Measurements from ENCODE around the gene SOAT1. TPM values are rescaled to one million over a fixed set of nuclear protein-coding genes. Genes with fewer than 3 reads are reported as not detected.

Gene SOAT1
- total and polyA plus RNA-seq, 2 of the 4 experiments (the other 2 are of a cell fraction) = 19.5 to 19.8 TPM

DNA sequence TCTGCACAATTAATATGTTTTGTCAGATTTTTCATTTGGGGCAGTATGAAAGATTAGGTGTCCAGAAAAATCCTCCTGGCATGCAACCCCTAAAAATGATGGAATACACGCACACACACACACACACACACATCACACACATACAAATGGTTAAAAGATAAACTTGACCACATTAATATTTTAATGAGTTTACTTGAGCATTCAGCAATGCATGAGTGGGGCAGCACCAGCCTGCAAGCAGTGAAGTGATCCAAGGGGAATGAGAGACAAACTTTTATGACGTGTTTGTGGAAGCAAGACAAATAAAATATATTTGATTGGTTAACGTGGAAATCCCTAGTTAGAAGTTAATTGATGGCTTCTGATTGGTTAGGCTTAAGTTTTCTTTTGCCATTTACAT is 29.1 kb upstream of the SOAT1 start:
- DNase-seq = no peak
- Histone ChIP-seq H2AK5ac (ENCODE audit: low read depth, low read length) (no peak overlapping the region), H4K5ac (ENCODE audit: low read depth, low read length) (no peak overlapping the region), H4K91ac (ENCODE audit: insufficient read depth, low read depth, low read length) (no peak overlapping the region), H3K4me2 (ENCODE audit: low read depth, low read length) (no peak overlapping the region), H2AK9ac (replicated peaks; ENCODE audit: low read depth, low read length, poor library complexity) (no peak overlapping the region), H3K27me3 (ENCODE audit: control insufficient read depth, insufficient read depth, low read length) (0 out of 2 replicates have a peak, but pooled peaks cover 2% of the 10 kb centered on the region), H3K36me3 (ENCODE audit: control insufficient read depth, insufficient read depth, low read length) (no peaks in the 10 kb centered on the region), H2AFZ (replicated peaks; ENCODE audit: low read length, poor library complexity) (no peak overlapping the region), H3K56ac (ENCODE audit: extremely low read depth, insufficient read depth, low read length) (no peak overlapping the region), H4K8ac (ENCODE audit: low read depth in 2 of 2, low read length in 2 of 2) (no peak overlapping the region), H3K27ac (ENCODE audit: insufficient read depth, low read length) (no peak overlapping the region), H3K9me1 (ENCODE audit: insufficient read depth, low read length) (no peaks in the 10 kb centered on the region), H3K23ac (ENCODE audit: low read depth, low read length) (no peak overlapping the region), H3K9me3 (ENCODE audit: control insufficient read depth, insufficient read depth, low read length) (no peaks in the 10 kb centered on the region), H3K14ac (replicated peaks; ENCODE audit: low read depth, low read length) (no peak overlapping the region), H2BK120ac (ENCODE audit: low read depth, low read length) (no peak overlapping the region), H2BK15ac (ENCODE audit: low read depth, low read length) (no peak overlapping the region), H3K18ac (ENCODE audit: low read depth, low read length) (no peak overlapping the region), H3K4me1 (ENCODE audit: control insufficient read depth, insufficient read depth, low read length) (no peaks in the 10 kb centered on the region), H3K4ac (ENCODE audit: low read depth, low read length) (no peak overlapping the region), H2BK5ac (ENCODE audit: low read depth, low read length, poor library complexity, severe bottlenecking) (no peak overlapping the region), H4K20me1 (ENCODE audit: insufficient read depth, low read length) (no peaks in the 10 kb centered on the region), H3K79me1 (ENCODE audit: low read depth in 1 of 2, low read length in 2 of 2) (no peaks in the 10 kb centered on the region), H3K4me3 (ENCODE audit: insufficient read depth, low read depth, low read length) (no peak overlapping the region), H3K9ac (ENCODE audit: low read depth, low read length) (no peak overlapping the region), H2BK20ac (ENCODE audit: low read depth, low read length) (no peak overlapping the region)
- in situ Hi-C loops (cut with MboI; ENCODE audit: low sequenced_read_pairs) (loop anchor here (25.0 kb wide), 1 partner anchor 323 kb away; the partner anchor contains the start of genes NPHS2 and TDRD5), dilution Hi-C loops (cut with HindIII; ENCODE audit: low sequenced_read_pairs, unreplicated experiment) (no loop called here), intact Hi-C loops (cut with micrococcal nuclease) (no loop called here)
- no peak for ATAC-seq (ENCODE audit: low read depth)
- WGBS, 2 experiments (ENCODE audit: extremely low coverage in 2 of 2, insufficient read length in 1 of 2) = 20% methylated on average over 1 of the region's 3 CpGs; no CpG with 5 or more reads in 1 of the 2 experiments
- TF ChIP-seq RAD21 (IDR thresholded peaks at IDR 0.05; ENCODE audit: low read length) = no peak
- TF ChIP-seq POLR2A (IDR thresholded peaks at IDR 0.05; ENCODE audit: low read depth, low read length) = no peak
- no peak for TF ChIP-seq MAFK (IDR thresholded peaks at IDR 0.05; ENCODE audit: low read depth, low read length)
- no peak for TF ChIP-seq FOS (IDR thresholded peaks at IDR 0.05; ENCODE audit: low read depth, low read length)
- no peak for TF ChIP-seq CHD1 (IDR thresholded peaks at IDR 0.05; ENCODE audit: low read depth, low read length)
- no peak for TF ChIP-seq RCOR1 (IDR thresholded peaks at IDR 0.05; ENCODE audit: insufficient replicate concordance, low read length)
- no peak for TF ChIP-seq BHLHE40 (IDR thresholded peaks at IDR 0.05; ENCODE audit: low read depth, low read length)
- TF ChIP-seq RFX5 (IDR thresholded peaks at IDR 0.05; ENCODE audit: low read depth, low read length) = no peak
- no peak for TF ChIP-seq NFE2L2 (IDR thresholded peaks at IDR 0.05; ENCODE audit: low read depth, low read length)
- no peak for TF ChIP-seq CEBPB (IDR thresholded peaks at IDR 0.05; ENCODE audit: low read depth, low read length)
- TF ChIP-seq SMC3 (IDR thresholded peaks at IDR 0.05; ENCODE audit: low read depth, low read length) = no peak
- no peak for TF ChIP-seq CTCF (conservative IDR thresholded peaks at IDR 0.05; ENCODE audit: low read depth, low read length)
- no peak for TF ChIP-seq MXI1 (IDR thresholded peaks at IDR 0.05; ENCODE audit: borderline replicate concordance, low read depth, low read length)
- TF ChIP-seq, protein P1, sequence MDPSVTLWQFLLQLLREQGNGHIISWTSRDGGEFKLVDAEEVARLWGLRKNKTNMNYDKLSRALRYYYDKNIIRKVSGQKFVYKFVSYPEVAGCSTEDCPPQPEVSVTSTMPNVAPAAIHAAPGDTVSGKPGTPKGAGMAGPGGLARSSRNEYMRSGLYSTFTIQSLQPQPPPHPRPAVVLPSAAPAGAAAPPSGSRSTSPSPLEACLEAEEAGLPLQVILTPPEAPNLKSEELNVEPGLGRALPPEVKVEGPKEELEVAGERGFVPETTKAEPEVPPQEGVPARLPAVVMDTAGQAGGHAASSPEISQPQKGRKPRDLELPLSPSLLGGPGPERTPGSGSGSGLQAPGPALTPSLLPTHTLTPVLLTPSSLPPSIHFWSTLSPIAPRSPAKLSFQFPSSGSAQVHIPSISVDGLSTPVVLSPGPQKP (IDR thresholded peaks at IDR 0.05; ENCODE audit: borderline replicate concordance, low read depth, low read length) = no peak
- TF ChIP-seq, protein P2, sequence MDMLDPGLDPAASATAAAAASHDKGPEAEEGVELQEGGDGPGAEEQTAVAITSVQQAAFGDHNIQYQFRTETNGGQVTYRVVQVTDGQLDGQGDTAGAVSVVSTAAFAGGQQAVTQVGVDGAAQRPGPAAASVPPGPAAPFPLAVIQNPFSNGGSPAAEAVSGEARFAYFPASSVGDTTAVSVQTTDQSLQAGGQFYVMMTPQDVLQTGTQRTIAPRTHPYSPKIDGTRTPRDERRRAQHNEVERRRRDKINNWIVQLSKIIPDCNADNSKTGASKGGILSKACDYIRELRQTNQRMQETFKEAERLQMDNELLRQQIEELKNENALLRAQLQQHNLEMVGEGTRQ (IDR thresholded peaks at IDR 0.05; ENCODE audit: low read depth, low read length) = no peak
- no peak for TF ChIP-seq MAZ (IDR thresholded peaks at IDR 0.05; ENCODE audit: borderline replicate concordance, low read depth, low read length)
- no TSS peak for BruUV-seq (replicated peaks)
- ChIA-PET CTCF (no interaction called here), POLR2A (ENCODE audit: unreplicated experiment) (no interaction called here)
